Putamen (tissue), 1 donor: Measurements from ENCODE around the gene NEURL1B.
A peak's percentile ranks its signal among the peaks of the same experiment; 100 is the strongest.
"Not testable (repeated sequence)": the region's sequence is repeated elsewhere in the genome, so short reads cannot be mapped to it uniquely, and the experiment has no call there.

Experiments used
- DNase-seq: peaks from one replicate; pipeline ENCODE4 v3.0.0-alpha.2; 2016; ENCODE audit warnings: low spot score

The NEURL1B gene

GRCh38 chr5:172634106-172634899 is 6.8 kb upstream of the NEURL1B start:
- no peak for DNase-seq

- DNase-seq = no peak
Measured at GRCh38 chr5:172635038-172635437, 6.0 kb upstream of the NEURL1B start.

- DNase-seq = no peak
Measured at GRCh38 chr5:172636279-172637050, 4.6 kb upstream of the NEURL1B start.

DNA sequence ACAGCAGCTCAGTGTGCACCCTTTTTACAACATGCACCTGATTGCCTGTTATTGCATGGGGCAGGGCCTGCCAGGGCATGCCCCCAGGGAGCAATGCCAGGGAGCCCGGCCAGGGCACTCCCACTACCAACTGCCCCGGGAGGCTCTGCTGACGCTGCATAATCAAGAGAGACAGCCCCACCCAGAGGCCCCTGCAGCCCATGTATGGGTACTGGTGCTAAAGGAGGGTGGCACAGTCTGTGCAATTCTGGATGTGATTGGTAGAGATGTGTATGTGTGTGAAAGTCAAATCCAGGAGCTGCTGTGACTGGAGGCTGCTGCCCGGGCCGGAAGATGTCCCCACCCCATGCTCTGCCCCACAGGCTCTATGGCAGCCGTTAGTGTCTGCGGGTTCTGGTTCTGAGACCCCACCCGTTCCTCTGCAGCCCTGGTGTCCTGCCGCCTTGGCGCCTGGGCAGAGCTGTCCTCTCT is 3.9 kb upstream of the NEURL1B start:
- DNase-seq = no peak

- DNase-seq = no peak
Measured at GRCh38 chr5:172637740-172638139, 3.3 kb upstream of the NEURL1B start.

DNA sequence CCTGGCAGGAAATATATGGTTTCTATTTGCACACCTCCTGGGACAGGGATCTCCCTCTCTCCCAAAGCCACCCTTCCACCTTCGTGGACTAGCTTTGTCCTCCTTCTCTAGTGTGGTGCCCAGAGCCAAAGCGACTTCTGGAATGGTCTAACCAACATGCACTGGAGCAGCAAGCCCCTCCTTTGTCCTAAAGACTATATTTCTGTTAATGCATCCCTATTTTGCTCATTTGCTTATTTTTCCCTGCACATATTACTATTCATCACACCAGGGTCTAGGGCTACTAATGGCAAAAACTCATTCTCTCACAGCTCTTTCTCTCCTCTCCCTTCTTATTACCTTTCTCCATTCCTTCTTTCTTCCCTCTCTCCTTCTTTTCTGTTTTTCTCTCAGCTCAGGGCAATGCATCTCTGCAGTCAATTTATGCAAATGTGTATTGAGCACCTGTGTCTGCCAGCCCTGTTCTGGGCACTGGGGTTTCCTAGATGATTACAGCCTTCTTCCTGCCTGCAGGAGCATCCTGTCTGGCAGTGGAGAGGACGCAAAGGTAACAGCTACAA is 2.8 kb upstream of the NEURL1B start:
- DNase-seq = no peak

GRCh38 chr5:172640139-172640538 is 924 bp upstream of the NEURL1B start:
- no peak for DNase-seq

GRCh38 chr5:172641359-172642050 is 442 bp downstream of the NEURL1B start:
- peak; percentile 15 for DNase-seq

GRCh38 chr5:172642051-172642409 is 967 bp downstream of the NEURL1B start:
- DNase-seq = no peak

DNA sequence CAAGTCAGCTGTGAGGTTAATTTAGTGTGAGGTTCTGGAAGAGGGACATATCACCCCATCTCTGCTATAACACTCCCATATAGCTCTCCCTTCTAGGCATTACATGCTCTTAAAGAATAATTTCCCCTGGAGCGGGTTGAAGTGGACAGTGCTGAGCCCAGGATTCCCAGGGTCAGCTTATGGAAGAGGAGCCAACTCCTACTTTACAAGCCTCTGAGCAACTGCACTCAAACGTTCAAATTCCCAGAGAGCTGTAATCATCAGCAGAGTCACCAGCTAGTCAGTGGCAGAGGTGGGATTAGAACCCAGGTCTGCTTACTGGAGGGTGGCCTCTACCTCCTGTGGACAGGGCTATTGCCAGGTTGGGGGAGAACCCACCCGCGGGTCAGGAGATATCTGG is 1.4 kb downstream of the NEURL1B start:
- DNase-seq = no peak

DNA sequence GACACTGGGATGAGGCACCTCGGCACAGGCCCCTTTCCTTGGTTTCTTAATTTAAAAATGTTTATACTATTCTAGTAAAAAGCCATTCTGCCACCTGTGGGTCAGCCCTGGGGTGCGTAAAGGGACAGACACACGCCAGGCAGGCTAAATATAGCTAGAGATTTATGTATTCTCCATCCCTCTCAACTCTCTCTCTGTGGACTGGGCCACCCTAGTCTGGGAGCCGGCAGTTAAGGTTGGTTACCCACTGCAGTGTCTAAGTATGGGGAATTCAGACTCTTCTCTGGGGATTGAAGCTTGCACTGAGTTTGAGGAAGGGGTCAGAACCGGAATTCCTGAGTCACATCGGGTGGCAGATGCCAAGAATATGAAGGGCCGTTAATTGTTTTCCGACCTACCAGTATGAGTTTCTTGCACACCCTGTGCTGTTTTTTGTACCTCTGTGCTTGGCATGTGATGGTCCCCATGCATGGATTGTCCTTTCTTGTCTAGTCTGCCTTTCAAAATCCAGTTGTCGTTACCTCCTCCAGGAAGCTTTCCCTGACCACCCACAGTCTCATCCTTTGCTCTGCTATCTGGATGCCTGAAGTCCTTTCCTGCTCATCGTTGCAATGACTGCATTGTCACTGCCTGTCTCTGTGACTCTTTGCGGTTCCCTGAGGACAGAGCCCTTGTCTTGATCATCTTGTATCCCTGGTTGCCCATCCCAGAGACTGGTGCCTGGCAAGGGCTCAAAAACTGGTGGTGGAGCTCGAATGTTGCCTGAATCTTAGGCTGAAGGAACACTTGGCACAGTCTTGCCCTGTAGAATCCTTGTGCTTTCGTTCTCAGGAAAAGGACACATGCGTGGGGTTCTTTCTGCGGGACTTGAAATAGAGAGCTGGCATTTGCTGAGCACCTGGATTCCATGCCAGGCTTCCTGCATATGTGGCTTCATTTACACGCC is 2.1 kb downstream of the NEURL1B start:
- DNase-seq = no peak

- DNase-seq = no peak
Measured at GRCh38 chr5:172644266-172644665, 3.2 kb downstream of the NEURL1B start.

GRCh38 chr5:172644711-172645110 is 3.6 kb downstream of the NEURL1B start:
- no peak for DNase-seq

- no peak for DNase-seq
Measured at GRCh38 chr5:172645271-172646055, 4.4 kb downstream of the NEURL1B start.

GRCh38 chr5:172646716-172647285 is 5.7 kb downstream of the NEURL1B start:
- no peak for DNase-seq

- DNase-seq = no peak
Measured at GRCh38 chr5:172647352-172648012, 6.4 kb downstream of the NEURL1B start.

DNA sequence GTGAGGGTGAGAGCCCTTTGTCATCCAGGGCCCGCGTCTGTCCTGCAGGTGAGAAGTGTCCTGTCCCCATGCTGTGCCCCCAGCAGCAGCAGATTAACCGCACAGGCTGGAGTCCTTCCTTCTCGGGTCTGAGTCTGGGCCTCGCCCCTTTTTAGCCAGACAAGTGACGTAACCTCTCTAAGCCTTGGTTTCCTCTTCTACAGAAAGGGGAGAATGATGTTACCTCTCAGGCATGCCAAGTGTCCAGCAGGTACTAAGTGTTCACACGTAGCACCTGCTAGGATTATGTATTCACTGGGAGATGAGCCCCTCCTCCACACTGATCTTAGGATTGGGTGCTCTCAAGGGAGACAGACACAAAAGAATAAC is 6.9 kb downstream of the NEURL1B start:
- no peak for DNase-seq

GRCh38 chr5:172648755-172649154 is 7.7 kb downstream of the NEURL1B start:
- no peak for DNase-seq

GRCh38 chr5:172656496-172656895 is 15.4 kb downstream of the NEURL1B start:
- not testable (repeated sequence) for DNase-seq
